PC-3 (cell line): ENCODE measurements around the gene MICU1. TPM values are rescaled to one million over a fixed set of nuclear protein-coding genes. Genes with fewer than 3 reads are reported as not detected.

Experiments used
- ATAC-seq: fragments of 200-7000 bp; cut with Tn5 transposase; 2 replicates; pipeline ENCODE4 v1.9.1; 2020; ENCODE audit warnings: mild to moderate bottlenecking, moderate library complexity
- BruUV-seq: library from RNA; stranded (reverse); fragments of 400-500 nt; replicated peaks from 2 replicates; lab custom pipeline; 2021; lab: Mats Ljungman, UMichigan
- CTCF ChIA-PET: fragments of 300-600 bp; sonication (Branson Sonifier 250); formaldehyde crosslinking; loops from one replicate; lab custom pipeline; 2022; ENCODE audit warnings: antibody characterized with exemption; lab: Charles Lee
- POLR2A ChIA-PET: fragments of 300-600 bp; sonication (Branson Sonifier 250); formaldehyde crosslinking; loops from one replicate; lab custom pipeline; 2022; ENCODE audit warnings: antibody characterized with exemption; ENCODE audit not compliant: unreplicated experiment; lab: Charles Lee
- DNase-seq: peaks from one replicate; pipeline ENCODE4 v3.0.0-alpha.2; 2015
- H2AFZ ChIP-seq: fragments of 300-600 bp; sonication (generic); 2 replicates; pipeline ENCODE4 v1.6.0; 2016; ENCODE audit warnings: antibody characterized with exemption, low read length
- H3F3A ChIP-seq: fragments of 300-600 bp; sonication (generic); one replicate; pipeline ENCODE4 v1.6.0; 2017; ENCODE audit warnings: antibody characterized with exemption, low read length, control low read depth, mild to moderate bottlenecking; ENCODE audit not compliant: unreplicated experiment
- H3K27ac ChIP-seq: fragments of 300-600 bp; sonication (generic); 2 replicates; pipeline ENCODE4 v1.5.1; 2016; ENCODE audit warnings: mild to moderate bottlenecking, low read length
- H3K27me3 ChIP-seq: fragments of 300-600 bp; sonication (generic); 2 replicates; pipeline ENCODE4 v1.6.1; 2016; ENCODE audit warnings: low read length, mixed read lengths
- H3K36me3 ChIP-seq: fragments of 300-600 bp; sonication (generic); 2 replicates; pipeline ENCODE4 v1.6.1; 2016; ENCODE audit warnings: low read depth, mixed run types, low read length, mixed read lengths
- H3K4me1 ChIP-seq: fragments of 300-600 bp; sonication (generic); 2 replicates; pipeline ENCODE4 v1.5.1; 2016; ENCODE audit warnings: low read length; ENCODE audit not compliant: insufficient read depth
- H3K4me2 ChIP-seq: fragments of 300-600 bp; sonication (generic); 2 replicates; pipeline ENCODE4 v1.6.0; 2016; ENCODE audit warnings: low read length
- H3K4me3 ChIP-seq: fragments of 300-600 bp; sonication (generic); 2 replicates; pipeline ENCODE4 v1.5.1; 2016; ENCODE audit warnings: mild to moderate bottlenecking, low read length, mixed read lengths
- H3K79me2 ChIP-seq: fragments of 300-600 bp; sonication (generic); 2 replicates; pipeline ENCODE4 v1.6.1; 2017; ENCODE audit warnings: low read length, mixed read lengths
- H3K9ac ChIP-seq: fragments of 300-600 bp; sonication (generic); 2 replicates; pipeline ENCODE4 v1.6.0; 2016; ENCODE audit warnings: mild to moderate bottlenecking, low read length
- H3K9me2 ChIP-seq: fragments of 300-600 bp; sonication (generic); replicated peaks from 2 replicates; pipeline ENCODE4 v1.6.1; 2016; ENCODE audit warnings: mixed run types, low read length, mixed read lengths
- H3K9me3 ChIP-seq: fragments of 300-600 bp; sonication (generic); 2 replicates; pipeline ENCODE4 v1.6.1; 2016; ENCODE audit warnings: low read length, mixed read lengths
- H4K20me1 ChIP-seq: fragments of 300-600 bp; sonication (generic); 2 replicates; pipeline ENCODE4 v1.6.1; 2016; ENCODE audit warnings: low read length, mixed read lengths
- CTCF ChIP-seq: fragments of 300-600 bp; sonication (generic); conservative IDR thresholded peaks from 2 replicates; pipeline ENCODE4 v1.5.1; 2017; ENCODE audit warnings: antibody characterized with exemption, low read depth, mild to moderate bottlenecking, low read length
- EZH2 ChIP-seq: fragments of 300-600 bp; sonication (generic); IDR thresholded peaks from one replicate; pipeline ENCODE4 v1.6.1; 2017; ENCODE audit warnings: antibody characterized with exemption, mild to moderate bottlenecking, low read length; ENCODE audit not compliant: unreplicated experiment
- EZH2phosphoT487 ChIP-seq: fragments of 300-600 bp; sonication (generic); IDR thresholded peaks from 2 replicates; pipeline ENCODE4 v1.6.1; 2018; ENCODE audit warnings: mild to moderate bottlenecking, antibody characterized with exemption, low read length, borderline replicate concordance
- intact Hi-C: fragments of 100-400 bp; cut with micrococcal nuclease; formaldehyde crosslinking; loops from 2 replicates; pipeline ENCODE4 v1.9.0; 2023
- total RNA-seq: library from RNA; depleted of rRNA; stranded (reverse); fragments of >200 nt; gene quantifications from 2 replicates; pipeline ENCODE4 v1.2.3, GENCODE V29; 2014

MICU1 gene
- total RNA-seq, 1 experiment from 2014 or later, result 19.8 TPM

- Histone ChIP-seq H3K27ac (no peak overlapping the region), H3K9ac (no peak overlapping the region), H3K9me3 (no peaks in the 10 kb centered on the region), H3K4me3 (no peak overlapping the region), H3K27me3 (no peaks in the 10 kb centered on the region), H4K20me1 (no peaks in the 10 kb centered on the region), H3K9me2 (no peaks in the 10 kb centered on the region), H3K79me2 (no peaks in the 10 kb centered on the region), H2AFZ (no peak overlapping the region), H3K4me1 (no peaks in the 10 kb centered on the region), H3K36me3 (no peaks in the 10 kb centered on the region), H3F3A (no peaks in the 10 kb centered on the region), H3K4me2 (no peak overlapping the region)
- ATAC-seq, result no peak
- intact Hi-C loops, result no loop called here
- no peak for DNase-seq
- no TSS peak for BruUV-seq
- CTCF ChIA-PET, result no interaction called here
- TF ChIP-seq EZH2phosphoT487 (no peak), CTCF (no peak), EZH2 (no peak)
- POLR2A ChIA-PET, result no interaction called here
Measured at GRCh38 chr10:72379062-72379461, 246.8 kb downstream of the MICU1 start.

GRCh38 chr10:72375585-72375984 lies 250.3 kb downstream of the MICU1 start:
- ATAC-seq, result peak; percentile 65; the same call in 1 of the 2 replicates
- CTCF ChIA-PET, result no interaction called here
- Histone ChIP-seq H3K4me1 (no peaks in the 10 kb centered on the region), H3F3A (no peaks in the 10 kb centered on the region), H2AFZ (no peak overlapping the region), H3K79me2 (no peaks in the 10 kb centered on the region), H3K4me2 (no peak overlapping the region), H3K27ac (no peak overlapping the region), H3K9me3 (no peaks in the 10 kb centered on the region), H3K9ac (no peak overlapping the region), H3K27me3 (no peaks in the 10 kb centered on the region), H4K20me1 (no peaks in the 10 kb centered on the region), H3K9me2 (no peaks in the 10 kb centered on the region), H3K4me3 (no peak overlapping the region), H3K36me3 (no peaks in the 10 kb centered on the region)
- POLR2A ChIA-PET, result no interaction called here
- BruUV-seq, result no TSS peak
- TF ChIP-seq EZH2 (no peak), CTCF (peak; percentile 27; the same call in 1 of the 2 replicates)
- DNase-seq, result peak; percentile 7
- intact Hi-C loops, result no loop called here

- no peak overlapping the region for H3K9ac ChIP-seq
- TF ChIP-seq CTCF (no peak), EZH2phosphoT487 (no peak), EZH2 (no peak)
- H3K4me3 ChIP-seq, result no peak overlapping the region
- intact Hi-C loops, result no loop called here
- no peaks in the 10 kb centered on the region for H4K20me1 ChIP-seq
- H3K4me2 ChIP-seq, result no peak overlapping the region
- ChIA-PET CTCF (no interaction called here), POLR2A (no interaction called here)
- no peaks in the 10 kb centered on the region for H3K27me3 ChIP-seq
- no peaks in the 10 kb centered on the region for H3F3A ChIP-seq
- BruUV-seq, result no TSS peak
- H3K36me3 ChIP-seq, result no peaks in the 10 kb centered on the region
- ATAC-seq (no peak), DNase-seq (no peak)
- no peaks in the 10 kb centered on the region for H3K9me3 ChIP-seq
- no peaks in the 10 kb centered on the region for H3K79me2 ChIP-seq
- H2AFZ ChIP-seq, result no peak overlapping the region
- no peaks in the 10 kb centered on the region for H3K9me2 ChIP-seq
- H3K27ac ChIP-seq, result no peak overlapping the region
- no peaks in the 10 kb centered on the region for H3K4me1 ChIP-seq
Measured at GRCh38 chr10:72375173-72375572, 250.7 kb downstream of the MICU1 start.
